ENCODE results near the gene CAT.

CAT gene

DNA sequence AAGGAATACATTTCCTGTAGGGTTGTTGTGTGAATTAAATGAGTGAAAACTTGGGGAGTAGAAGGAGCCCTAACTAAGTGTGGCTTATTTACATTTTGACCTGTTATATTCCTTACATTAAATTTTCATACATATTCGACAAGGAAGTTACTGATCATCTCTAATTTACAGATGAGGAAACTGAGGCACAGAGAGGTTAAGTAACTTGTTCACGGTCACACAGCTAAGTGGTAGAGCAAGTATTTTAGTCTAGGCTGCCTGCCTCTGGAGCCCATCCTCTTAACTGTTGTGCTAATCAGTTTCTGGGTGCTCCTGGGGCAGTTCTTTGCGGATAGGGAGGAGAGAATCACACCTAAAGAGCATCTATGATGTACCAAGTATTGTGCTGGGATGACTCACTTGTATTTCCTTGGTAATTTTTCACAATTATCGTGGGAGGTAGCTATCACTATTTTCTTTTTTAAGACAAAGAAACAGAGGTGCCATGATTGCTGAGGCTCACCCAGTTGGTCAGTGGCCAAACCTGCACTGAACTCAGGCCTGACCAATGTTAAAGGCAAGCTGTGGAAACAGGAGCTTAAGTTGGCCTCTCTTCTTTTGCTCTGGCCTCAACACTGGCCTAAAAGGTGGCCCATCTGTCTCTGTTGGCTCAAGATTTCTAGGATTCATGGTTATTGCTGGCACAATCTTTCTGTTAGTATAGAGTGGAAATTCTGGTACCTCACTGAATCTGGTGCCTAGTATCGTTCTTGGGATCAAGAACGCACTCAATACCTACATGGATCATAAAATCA lies 77.7 kb downstream of the CAT start:
- Histone ChIP-seq H3K4me3 (ENCODE audit: low read length) (no peak overlapping the region), H4K20me1 (ENCODE audit: insufficient read depth, low read length) (no peaks in the 10 kb centered on the region), H3K27ac (ENCODE audit: low read length) (no peak overlapping the region), H3K27me3 (replicated peaks; ENCODE audit: insufficient read depth, low read length) (no peaks in the 10 kb centered on the region), H3K36me3 (replicated peaks; ENCODE audit: insufficient read depth, low read length) (no peaks in the 10 kb centered on the region), H3K4me2 (ENCODE audit: low read depth, low read length) (no peak overlapping the region), H3K9me3 (replicated peaks; ENCODE audit: insufficient read depth, low read length) (no peaks in the 10 kb centered on the region), H3K9me2 (replicated peaks; ENCODE audit: insufficient read depth, low read length) (no peaks in the 10 kb centered on the region), H3F3A (ENCODE audit: insufficient read depth, low read length) (no peaks in the 10 kb centered on the region), H2AFZ (ENCODE audit: low read length) (no peak overlapping the region), H3K4me1 (ENCODE audit: low read length) (no peaks in the 10 kb centered on the region), H3K9ac (ENCODE audit: low read length) (no peak overlapping the region), H3K79me2 (ENCODE audit: low read length) (no peaks in the 10 kb centered on the region)
- no peak for DNase-seq
- TF ChIP-seq EZH2phosphoT487 (IDR thresholded peaks at IDR 0.05; ENCODE audit: low read length) (no peak), EZH2 (optimal IDR thresholded peaks at IDR 0.05; ENCODE audit: low read depth, low read length) (no peak)
- TF ChIP-seq, protein P1, sequence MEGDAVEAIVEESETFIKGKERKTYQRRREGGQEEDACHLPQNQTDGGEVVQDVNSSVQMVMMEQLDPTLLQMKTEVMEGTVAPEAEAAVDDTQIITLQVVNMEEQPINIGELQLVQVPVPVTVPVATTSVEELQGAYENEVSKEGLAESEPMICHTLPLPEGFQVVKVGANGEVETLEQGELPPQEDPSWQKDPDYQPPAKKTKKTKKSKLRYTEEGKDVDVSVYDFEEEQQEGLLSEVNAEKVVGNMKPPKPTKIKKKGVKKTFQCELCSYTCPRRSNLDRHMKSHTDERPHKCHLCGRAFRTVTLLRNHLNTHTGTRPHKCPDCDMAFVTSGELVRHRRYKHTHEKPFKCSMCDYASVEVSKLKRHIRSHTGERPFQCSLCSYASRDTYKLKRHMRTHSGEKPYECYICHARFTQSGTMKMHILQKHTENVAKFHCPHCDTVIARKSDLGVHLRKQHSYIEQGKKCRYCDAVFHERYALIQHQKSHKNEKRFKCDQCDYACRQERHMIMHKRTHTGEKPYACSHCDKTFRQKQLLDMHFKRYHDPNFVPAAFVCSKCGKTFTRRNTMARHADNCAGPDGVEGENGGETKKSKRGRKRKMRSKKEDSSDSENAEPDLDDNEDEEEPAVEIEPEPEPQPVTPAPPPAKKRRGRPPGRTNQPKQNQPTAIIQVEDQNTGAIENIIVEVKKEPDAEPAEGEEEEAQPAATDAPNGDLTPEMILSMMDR (IDR thresholded peaks at IDR 0.05; ENCODE audit: low read length) = no peak

DNA sequence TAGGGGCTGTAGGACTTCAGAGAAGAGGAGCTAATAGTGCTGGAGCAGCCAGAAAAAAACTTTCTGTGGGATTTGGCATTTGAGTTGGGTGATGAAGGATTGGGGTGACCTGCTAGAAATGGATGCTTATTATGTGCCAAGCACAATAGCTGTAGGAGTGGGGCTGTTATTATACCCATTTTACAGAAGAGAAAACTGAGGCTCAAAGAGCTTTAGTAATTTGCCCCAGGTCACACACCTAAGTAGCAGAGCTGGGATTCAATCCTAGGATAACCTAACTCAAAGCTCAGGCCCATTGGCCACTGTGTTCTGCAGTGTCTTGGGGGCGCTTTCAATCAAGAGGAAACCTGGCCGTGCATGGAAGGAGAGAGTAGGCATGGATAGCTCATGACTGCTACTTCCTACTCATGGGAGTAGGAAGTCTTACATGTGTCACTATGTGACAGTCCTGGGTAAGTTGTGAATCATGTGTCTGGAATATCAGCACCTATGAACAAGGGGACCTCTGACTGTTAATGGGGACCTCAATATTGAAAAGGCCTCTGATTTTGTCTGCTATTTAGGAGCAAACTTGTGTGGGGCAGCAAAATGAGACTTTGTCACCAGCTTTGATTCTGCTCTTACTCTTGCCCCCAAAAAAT lies 81.0 kb downstream of the CAT start:
- TF ChIP-seq EZH2 (optimal IDR thresholded peaks at IDR 0.05; ENCODE audit: low read depth, low read length) = no peak
- TF ChIP-seq, protein P1 (IDR thresholded peaks at IDR 0.05; ENCODE audit: low read length) = no peak
- TF ChIP-seq EZH2phosphoT487 (IDR thresholded peaks at IDR 0.05; ENCODE audit: low read length) = no peak
- no peak overlapping the region for H3K27ac ChIP-seq (ENCODE audit: low read length)

DNA sequence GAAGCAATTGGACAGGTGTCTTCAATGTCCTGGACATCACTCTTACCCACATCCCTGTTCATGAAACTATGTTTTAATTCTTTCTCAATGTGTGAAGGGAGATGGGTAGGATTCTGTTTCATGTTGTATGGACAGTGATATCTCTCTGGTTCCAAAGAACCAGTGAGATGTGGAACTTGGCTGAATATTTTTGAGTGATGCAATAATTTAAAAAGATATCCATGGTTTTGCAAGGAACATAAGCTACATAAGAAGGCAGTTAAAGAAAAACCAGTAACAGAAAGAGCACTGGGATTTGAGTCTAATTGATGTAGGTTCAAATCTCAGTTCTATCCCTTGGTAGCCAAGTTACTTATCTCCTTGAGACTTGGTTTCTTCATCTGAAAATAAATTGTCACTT lies 82.5 kb downstream of the CAT start:
- Histone ChIP-seq H3K79me2 (ENCODE audit: low read length) (no peaks in the 10 kb centered on the region), H3K36me3 (replicated peaks; ENCODE audit: insufficient read depth, low read length) (no peaks in the 10 kb centered on the region), H3K4me2 (ENCODE audit: low read depth, low read length) (no peak overlapping the region), H3K4me1 (ENCODE audit: low read length) (no peaks in the 10 kb centered on the region), H3K27me3 (replicated peaks; ENCODE audit: insufficient read depth, low read length) (no peaks in the 10 kb centered on the region), H3F3A (ENCODE audit: insufficient read depth, low read length) (no peaks in the 10 kb centered on the region), H3K9me3 (replicated peaks; ENCODE audit: insufficient read depth, low read length) (no peaks in the 10 kb centered on the region), H2AFZ (ENCODE audit: low read length) (no peak overlapping the region), H3K9me2 (replicated peaks; ENCODE audit: insufficient read depth, low read length) (no peaks in the 10 kb centered on the region), H3K27ac (ENCODE audit: low read length) (no peak overlapping the region), H4K20me1 (ENCODE audit: insufficient read depth, low read length) (no peaks in the 10 kb centered on the region), H3K4me3 (ENCODE audit: low read length) (no peak overlapping the region), H3K9ac (ENCODE audit: low read length) (no peak overlapping the region)
- TF ChIP-seq EZH2phosphoT487 (IDR thresholded peaks at IDR 0.05; ENCODE audit: low read length) (no peak), EZH2 (optimal IDR thresholded peaks at IDR 0.05; ENCODE audit: low read depth, low read length) (no peak)
- TF ChIP-seq, protein P1 (IDR thresholded peaks at IDR 0.05; ENCODE audit: low read length) = no peak
- DNase-seq = no peak

More for the DNA sequence above, 81.0 kb downstream of the CAT start:
- H3K9me3 ChIP-seq (replicated peaks; ENCODE audit: insufficient read depth, low read length) = no peaks in the 10 kb centered on the region
- H3K27me3 ChIP-seq (replicated peaks; ENCODE audit: insufficient read depth, low read length) = no peaks in the 10 kb centered on the region
- H4K20me1 ChIP-seq (ENCODE audit: insufficient read depth, low read length) = no peaks in the 10 kb centered on the region
- no peaks in the 10 kb centered on the region for H3F3A ChIP-seq (ENCODE audit: insufficient read depth, low read length)
- no peaks in the 10 kb centered on the region for H3K4me1 ChIP-seq (ENCODE audit: low read length)
- H2AFZ ChIP-seq (ENCODE audit: low read length) = no peak overlapping the region
- no peak overlapping the region for H3K4me2 ChIP-seq (ENCODE audit: low read depth, low read length)
- no peaks in the 10 kb centered on the region for H3K9me2 ChIP-seq (replicated peaks; ENCODE audit: insufficient read depth, low read length)
- DNase-seq = no peak
- H3K9ac ChIP-seq (ENCODE audit: low read length) = no peak overlapping the region
- H3K79me2 ChIP-seq (ENCODE audit: low read length) = no peaks in the 10 kb centered on the region
- H3K36me3 ChIP-seq (replicated peaks; ENCODE audit: insufficient read depth, low read length) = no peaks in the 10 kb centered on the region
- no peak overlapping the region for H3K4me3 ChIP-seq (ENCODE audit: low read length)

Data from MM.1S (cell line).